GM12878 (cell line): Measurements from ENCODE around the gene ABCA4.

ENCODE experiments used
- NFIC ChIP-seq: IDR thresholded peaks from 2 replicates; pipeline ENCODE4 v1.6.1; 2012; ENCODE audit warnings: low read depth, mild to moderate bottlenecking, inconsistent platforms, low read length, moderate library complexity
- TARDBP ChIP-seq: IDR thresholded peaks from 2 replicates; pipeline ENCODE4 v1.6.1; 2016; ENCODE audit warnings: borderline replicate concordance
- TF ChIP-seq, protein P1 (sequence below), 3 experiments: IDR thresholded peaks in 2 of 3; conservative IDR thresholded peaks in 1 of 3; 2 replicates each; pipeline ENCODE4 v1.5.1; 2011; ENCODE audit warnings: low read depth in 3 of 3, low read length in 3 of 3, mild to moderate bottlenecking in 3 of 3, control low read depth in 2 of 3, moderate library complexity in 2 of 3, inconsistent platforms in 1 of 3, mixed read lengths in 1 of 3; ENCODE audit not compliant: control insufficient read depth in 2 of 3, insufficient read depth in 1 of 3; ENCODE audit errors: extremely low read depth in 1 of 3

- TF ChIP-seq NFIC: 0 out of 2 replicates have a peak, but pooled peaks have one; percentile 23
- TF ChIP-seq, protein P1, sequence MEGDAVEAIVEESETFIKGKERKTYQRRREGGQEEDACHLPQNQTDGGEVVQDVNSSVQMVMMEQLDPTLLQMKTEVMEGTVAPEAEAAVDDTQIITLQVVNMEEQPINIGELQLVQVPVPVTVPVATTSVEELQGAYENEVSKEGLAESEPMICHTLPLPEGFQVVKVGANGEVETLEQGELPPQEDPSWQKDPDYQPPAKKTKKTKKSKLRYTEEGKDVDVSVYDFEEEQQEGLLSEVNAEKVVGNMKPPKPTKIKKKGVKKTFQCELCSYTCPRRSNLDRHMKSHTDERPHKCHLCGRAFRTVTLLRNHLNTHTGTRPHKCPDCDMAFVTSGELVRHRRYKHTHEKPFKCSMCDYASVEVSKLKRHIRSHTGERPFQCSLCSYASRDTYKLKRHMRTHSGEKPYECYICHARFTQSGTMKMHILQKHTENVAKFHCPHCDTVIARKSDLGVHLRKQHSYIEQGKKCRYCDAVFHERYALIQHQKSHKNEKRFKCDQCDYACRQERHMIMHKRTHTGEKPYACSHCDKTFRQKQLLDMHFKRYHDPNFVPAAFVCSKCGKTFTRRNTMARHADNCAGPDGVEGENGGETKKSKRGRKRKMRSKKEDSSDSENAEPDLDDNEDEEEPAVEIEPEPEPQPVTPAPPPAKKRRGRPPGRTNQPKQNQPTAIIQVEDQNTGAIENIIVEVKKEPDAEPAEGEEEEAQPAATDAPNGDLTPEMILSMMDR (IDR thresholded peaks at IDR 0.05 in 2 of 3, conservative IDR thresholded peaks at IDR 0.05 in 1 of 3; ENCODE audit: control insufficient read depth in 2 of 3, extremely low read depth in 1 of 3, insufficient read depth in 1 of 3, low read depth in 3 of 3, low read length in 3 of 3): no peak
- TF ChIP-seq TARDBP: no peak
Observed at GRCh38 chr1:93964096-93964776, 156.7 kb downstream of the ABCA4 start.
